ENCODE data around the gene ELN.

Gene ELN

GRCh38 chr7:74026406-74026902, 1.5 kb upstream of the ELN start:
- no peak for DNase-seq

DNA sequence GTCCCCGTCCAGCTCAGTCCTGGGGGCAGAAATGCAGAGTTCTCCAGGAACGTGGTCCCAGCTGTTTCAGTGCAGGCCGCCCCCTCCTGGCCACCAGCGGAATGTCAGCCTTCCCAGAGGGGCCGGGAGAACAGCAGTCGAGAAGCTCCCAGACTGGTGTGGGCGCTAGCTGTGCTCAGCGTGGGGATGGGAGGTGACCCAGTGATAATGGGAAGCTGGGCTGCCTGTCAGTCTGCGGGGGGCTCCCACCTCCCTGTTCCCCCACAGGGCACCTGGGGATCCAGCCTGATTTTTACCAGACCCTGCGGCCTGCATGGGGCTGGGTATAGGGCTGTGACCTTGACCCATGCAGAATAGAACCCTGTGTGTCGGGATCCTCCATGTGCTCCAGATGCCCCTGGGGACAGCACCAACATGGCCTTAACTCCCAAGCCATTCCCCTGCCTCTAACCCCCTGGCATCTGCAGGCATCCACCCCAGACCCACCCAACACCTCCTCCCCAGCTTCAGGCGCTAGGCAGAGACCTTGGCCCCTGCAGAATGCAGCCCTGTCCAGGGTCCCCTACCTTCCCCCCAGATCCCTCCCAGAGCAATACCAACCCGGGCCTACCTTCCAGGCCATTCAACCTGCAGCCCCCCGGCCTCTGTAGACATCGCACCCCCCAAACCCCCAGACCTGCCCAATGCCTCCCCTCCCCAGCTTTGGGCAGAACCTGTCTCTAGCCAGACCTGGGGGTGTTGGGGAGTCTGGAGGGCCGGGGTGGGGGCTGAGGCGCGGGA, 880 bp upstream of the ELN start:
- no peak for DNase-seq

GRCh38 chr7:74028321-74028838, 407 bp downstream of the ELN start:
- DNase-seq: no peak

DNA sequence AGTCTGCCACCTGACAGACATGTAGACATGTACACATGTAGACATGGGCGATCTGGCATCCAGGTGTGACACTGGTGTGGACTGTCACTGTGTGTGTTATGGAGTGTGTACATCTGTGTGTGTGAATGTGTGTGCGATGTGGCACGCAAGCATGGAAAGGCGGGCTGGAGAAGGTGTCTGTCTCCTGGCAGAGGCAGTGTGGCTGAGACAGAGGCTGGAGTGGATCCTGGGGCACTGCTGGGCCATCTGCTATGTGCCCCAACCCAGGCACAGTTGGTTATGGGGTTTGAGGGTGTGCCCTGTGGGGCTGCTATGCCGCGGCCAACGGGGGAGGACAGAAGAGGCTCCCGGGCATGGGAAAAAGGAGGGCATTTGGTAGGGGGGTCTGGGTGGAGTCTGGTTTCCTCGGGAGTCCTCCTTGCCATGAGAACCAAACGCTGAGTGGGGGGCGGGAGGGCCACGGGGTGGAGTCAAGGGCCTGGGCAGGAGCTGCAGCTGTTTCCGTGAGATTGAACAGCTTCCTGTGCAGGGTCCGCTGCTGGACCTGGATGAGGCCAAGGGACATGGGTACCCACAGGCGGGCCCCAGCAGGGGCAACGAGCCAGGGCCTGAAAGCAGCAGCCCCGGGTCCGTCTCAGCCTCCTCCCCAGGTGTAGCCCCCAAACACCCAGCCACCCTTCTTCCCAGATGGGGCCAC, 1.3 kb downstream of the ELN start:
- no peak for DNase-seq

DNA sequence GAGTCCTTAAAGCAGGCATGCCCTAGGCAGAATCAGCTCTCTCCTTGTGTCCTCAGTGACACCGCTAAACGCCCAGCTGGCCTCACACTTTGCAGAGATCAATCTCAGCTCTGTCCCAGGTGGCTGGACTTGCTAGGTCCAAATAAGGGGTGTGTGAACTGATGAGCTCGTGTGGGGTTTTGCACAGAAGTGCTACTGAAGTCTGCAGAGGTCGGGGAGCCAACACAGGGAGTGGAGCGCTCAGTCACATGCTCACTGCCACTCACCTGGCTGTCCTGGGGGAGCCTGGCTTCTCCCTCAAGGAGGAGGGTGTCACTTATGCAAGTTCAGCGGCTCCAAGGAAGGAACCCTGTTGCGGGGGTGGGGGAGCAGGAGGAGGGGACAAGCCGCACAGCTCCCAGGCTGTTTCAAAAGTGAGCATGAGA, 2.0 kb downstream of the ELN start:
- no peak for DNase-seq

- no peak for DNase-seq
Observed at GRCh38 chr7:74030861-74031260, 2.9 kb downstream of the ELN start.

GRCh38 chr7:74031403-74032190, 3.6 kb downstream of the ELN start:
- no peak for DNase-seq

GRCh38 chr7:74032191-74032490, 4.2 kb downstream of the ELN start:
- DNase-seq: no peak

GRCh38 chr7:74032624-74033371, 4.8 kb downstream of the ELN start:
- no peak for DNase-seq

- no peak for DNase-seq
Observed at GRCh38 chr7:74033372-74034311, 5.7 kb downstream of the ELN start.

GRCh38 chr7:74037609-74038008, 9.6 kb downstream of the ELN start:
- no peak for DNase-seq

DNA sequence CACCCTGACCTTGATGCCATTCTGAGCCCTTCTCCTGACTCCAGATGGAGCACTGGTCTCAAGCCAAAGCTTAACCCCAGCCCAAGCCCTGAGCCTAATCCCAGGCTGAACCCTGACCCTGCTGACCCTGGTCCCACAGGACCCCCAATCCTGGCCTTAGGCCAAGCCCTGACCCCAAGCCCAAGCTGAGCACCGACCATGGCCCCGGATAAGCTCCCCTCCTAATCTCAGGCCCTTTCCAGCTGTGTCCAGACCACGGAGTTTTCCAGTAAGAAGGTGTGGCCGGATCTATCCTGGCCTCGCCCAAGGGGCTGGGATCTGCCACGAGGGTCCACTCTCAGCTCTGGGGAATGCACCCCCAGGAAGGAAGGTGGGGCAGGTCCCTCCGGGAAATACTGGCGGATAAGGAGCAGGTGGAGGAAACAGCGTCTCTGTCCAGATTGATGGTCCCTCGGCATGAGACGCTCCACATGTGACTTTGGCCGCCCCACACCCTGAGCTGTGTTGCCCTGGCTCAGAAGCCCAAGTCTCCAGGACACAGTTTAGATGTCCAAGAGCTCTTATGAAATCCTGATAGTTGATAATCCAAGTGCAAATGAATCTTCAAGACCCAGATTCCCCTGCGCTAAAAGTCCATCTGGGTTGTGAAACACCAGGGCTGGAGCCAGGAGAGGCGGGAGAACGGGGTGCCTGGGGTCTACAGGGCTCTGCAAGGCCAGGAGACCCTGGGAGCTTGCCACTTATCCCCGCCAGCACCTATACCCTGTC, 10.4 kb downstream of the ELN start:
- DNase-seq: no peak

- DNase-seq: no peak
Observed at GRCh38 chr7:74039337-74039736, 11.4 kb downstream of the ELN start.

DNA sequence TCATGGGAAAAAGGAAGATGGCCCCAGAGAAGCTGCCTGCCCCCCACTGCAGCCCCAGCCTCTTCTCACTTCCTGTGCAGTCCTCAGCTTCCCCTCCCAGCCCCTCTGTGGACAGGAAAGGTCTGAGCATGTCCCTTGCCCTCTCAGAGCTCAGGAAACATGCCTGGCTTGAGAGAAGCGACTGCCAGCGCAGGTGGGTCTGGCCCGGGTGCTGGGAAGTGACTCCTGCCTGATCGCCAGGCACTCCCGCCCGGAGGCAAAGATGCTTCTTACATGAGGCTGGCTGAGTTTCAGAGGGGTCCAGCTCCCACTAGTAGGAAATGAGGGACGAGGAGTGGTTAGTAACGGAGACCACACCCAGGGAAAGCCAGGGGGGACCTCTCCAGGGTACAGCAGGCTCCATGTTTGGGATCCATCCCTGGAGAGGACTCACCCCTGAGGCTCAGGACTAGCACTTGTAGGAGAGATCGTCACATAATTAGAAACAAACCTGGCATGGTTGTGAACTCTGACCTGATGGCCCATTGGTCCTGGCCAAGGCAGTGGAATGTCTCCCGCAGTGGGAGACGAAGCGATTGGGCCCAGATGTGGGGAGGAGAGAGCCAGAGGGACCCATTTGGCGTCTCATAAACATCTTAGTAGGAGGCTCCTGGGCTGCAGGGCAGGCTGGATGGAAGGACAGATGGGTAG, 12.3 kb downstream of the ELN start:
- no peak for DNase-seq

DNA sequence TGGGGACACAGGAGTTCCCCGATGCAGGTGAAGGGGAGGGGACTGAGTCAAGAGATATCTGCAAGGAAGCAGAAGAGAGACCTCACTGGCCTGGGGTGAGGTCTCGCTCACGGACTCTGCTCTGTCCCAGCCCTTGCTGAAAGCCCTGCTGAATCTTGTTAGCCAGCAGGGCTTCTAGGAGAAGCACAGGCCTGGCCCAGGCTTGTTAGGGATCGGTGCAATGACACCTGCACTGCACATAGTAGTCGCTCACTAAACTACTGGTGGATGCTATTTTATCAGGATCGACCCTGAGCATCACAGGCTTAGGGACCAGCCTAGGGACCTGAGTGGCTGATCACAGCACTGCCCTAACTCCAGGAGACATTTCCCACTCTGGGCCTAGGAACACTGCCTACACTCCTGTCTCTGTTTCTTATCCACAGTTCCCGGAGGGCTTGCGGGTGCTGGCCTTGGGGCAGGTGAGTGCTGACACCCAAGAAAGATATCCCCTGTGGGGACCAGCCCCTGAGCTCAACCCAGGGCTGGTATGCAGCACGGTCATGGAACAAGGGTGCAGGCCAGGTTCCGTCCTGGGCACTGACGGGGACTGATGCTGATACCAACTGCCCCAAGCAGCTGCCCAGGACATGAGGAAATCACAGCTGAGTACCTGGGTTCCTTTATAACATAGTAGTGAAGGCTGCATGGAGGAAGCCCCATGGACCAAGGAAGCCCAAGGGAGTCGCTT, 13.0 kb downstream of the ELN start:
- DNase-seq: no peak

GRCh38 chr7:74042746-74043522, 15.0 kb downstream of the ELN start:
- no peak for DNase-seq

GRCh38 chr7:74043523-74043951, 15.6 kb downstream of the ELN start:
- DNase-seq: no peak

Measured in NCI-H1048 (cell line).